K562 (cell line): ENCODE measurements around the gene NECTIN4. TPM values are rescaled to one million over a fixed set of nuclear protein-coding genes. Genes with fewer than 3 reads are reported as not detected.

Experiments used
- ATAC-seq: fragments of 200-7000 bp; cut with Tn5 transposase; 3 replicates; pipeline ENCODE4 v1.9.1; 2020; ENCODE audit warnings: moderate library complexity
- BruUV-seq: library from RNA; stranded (reverse); fragments of 400-500 nt; replicated peaks from 2 replicates; lab custom pipeline; 2021; lab: Mats Ljungman, UMichigan
- CTCF ChIA-PET: fragments of 300-600 bp; formaldehyde crosslinking; extraction: SDS; loops from one replicate; lab custom pipeline; 2021; ENCODE audit warnings: low intra/inter-chr PET ratio; lab: Yijun Ruan, JAX
- POLR2A ChIA-PET: fragments of 300-600, 350-650 bp; sonication (Branson Sonifier 250); formaldehyde crosslinking; extraction: SDS; loops from one replicate; lab custom pipeline; 2021; ENCODE audit warnings: antibody characterized with exemption, inconsistent platforms; lab: Yijun Ruan, JAX
- DNase-seq, 4 experiments: peaks; one replicate each; pipeline versions ENCODE4 v3.0.0 to v3.0.0-alpha.2; 2011 to 2018; ENCODE audit warnings: low spot score in 3 of 4, mixed read lengths in 3 of 4; ENCODE audit errors: extremely low read depth in 1 of 4
- FAIRE-seq: peaks from 2 replicates; lab custom pipeline; 2011; peaks lifted over from hg19 to GRCh38; lab: Jason Lieb, UNC
- H2AFZ ChIP-seq: 2 replicates; pipeline ENCODE4 v1.6.0; 2011; ENCODE audit warnings: low read depth, low read length, control low read depth, inconsistent platforms
- H3K27ac ChIP-seq: fragments of 200-600 bp; 3 replicates; pipeline ENCODE4 v1.8.0; 2011; ENCODE audit warnings: low read depth, mild to moderate bottlenecking, control low read depth, inconsistent platforms, low read length, moderate library complexity, mixed read lengths; ENCODE audit errors: extremely low read depth
- H3K27me3 ChIP-seq, 2 experiments: fragments of 300-600 bp in 1 of 2; 2 replicates in 1 of 2; 3 replicates in 1 of 2; pipeline versions ENCODE4 v1.6.0 to v1.8.0; 2011; ENCODE audit warnings: inconsistent platforms in 2 of 2, low read length in 2 of 2, mild to moderate bottlenecking in 1 of 2, mixed read lengths in 1 of 2, moderate library complexity in 1 of 2; ENCODE audit not compliant: control insufficient read depth in 2 of 2, insufficient read depth in 2 of 2
- H3K36me3 ChIP-seq: fragments of 300-600 bp; 3 replicates; pipeline ENCODE4 v1.8.0; 2011; ENCODE audit warnings: mild to moderate bottlenecking, low read length, inconsistent platforms; ENCODE audit not compliant: control insufficient read depth, insufficient read depth
- H3K4me1 ChIP-seq, 2 experiments: fragments of 200-600 bp in 1 of 2; replicated peaks in 1 of 2; 2 replicates in 1 of 2; 3 replicates in 1 of 2; pipeline versions ENCODE4 v1.5.1 to v1.8.0; 2011; ENCODE audit warnings: inconsistent platforms in 2 of 2, low read length in 2 of 2, mild to moderate bottlenecking in 1 of 2, mixed read lengths in 1 of 2, moderate library complexity in 1 of 2; ENCODE audit not compliant: control insufficient read depth in 2 of 2, insufficient read depth in 2 of 2
- H3K4me2 ChIP-seq: 2 replicates; pipeline ENCODE4 v1.6.1; 2011; ENCODE audit warnings: low read length, control low read depth, inconsistent platforms, mixed read lengths; ENCODE audit not compliant: insufficient read depth
- H3K4me3 ChIP-seq: fragments of 200-600 bp; sonication (generic), shearing (Covaris generic); 2 replicates; pipeline ENCODE4 v1.5.1; 2016; ENCODE audit warnings: control low read depth, inconsistent platforms
- H3K79me2 ChIP-seq: fragments of 200-600 bp; 3 replicates; pipeline ENCODE4 v1.8.0; 2011; ENCODE audit warnings: low read length, inconsistent platforms; ENCODE audit not compliant: control insufficient read depth, insufficient read depth
- H3K9ac ChIP-seq, 2 experiments: 2 replicates each; pipeline versions ENCODE4 v1.6.0 to v1.6.1; 2011; ENCODE audit warnings: low read depth in 2 of 2, low read length in 2 of 2, control low read depth in 1 of 2, inconsistent platforms in 1 of 2, mild to moderate bottlenecking in 1 of 2, mixed read lengths in 1 of 2; ENCODE audit not compliant: insufficient read depth in 1 of 2
- H3K9me1 ChIP-seq: one replicate; pipeline ENCODE4 v1.6.0; 2011; ENCODE audit warnings: inconsistent platforms, mild to moderate bottlenecking, low read length, moderate library complexity; ENCODE audit not compliant: control insufficient read depth, insufficient read depth
- H3K9me3 ChIP-seq: replicated peaks from 2 replicates; pipeline ENCODE4 v1.5.1; 2011; ENCODE audit warnings: low read depth, low read length, inconsistent platforms; ENCODE audit not compliant: control insufficient read depth, insufficient read depth
- H4K20me1 ChIP-seq: replicated peaks from 2 replicates; pipeline ENCODE4 v1.6.1; 2011; ENCODE audit warnings: low read length, inconsistent platforms, mixed read lengths; ENCODE audit not compliant: control insufficient read depth, insufficient read depth
- AFF4 ChIP-seq: sonication (generic); formaldehyde crosslinking; IDR thresholded peaks from 2 replicates; pipeline ENCODE4 v1.8.0; 2023; ENCODE audit warnings: mild to moderate bottlenecking, missing genetic modification reagents
- ARID3A ChIP-seq: IDR thresholded peaks from 2 replicates; pipeline ENCODE4 v1.6.1; 2012; ENCODE audit warnings: low read depth, low read length, improper control_type of control experiment, borderline replicate concordance
- CBX3 ChIP-seq, 2 experiments: IDR thresholded peaks; 1 replicate in 1 of 2; 2 replicates in 1 of 2; pipeline ENCODE4 v1.6.1; 2012; ENCODE audit warnings: inconsistent platforms in 2 of 2, low read length in 2 of 2, borderline replicate concordance in 1 of 2, control low read depth in 1 of 2
- KDM4B ChIP-seq, 2 experiments: fragments of 450-650 bp in 1 of 2; sonication (generic) in 1 of 2; IDR thresholded peaks; 2 replicates each; pipeline ENCODE4 v1.6.1; 2016 to 2017; ENCODE audit warnings: borderline replicate concordance in 2 of 2, antibody characterized with exemption in 1 of 2, low read depth in 1 of 2, mild to moderate bottlenecking in 1 of 2
- MYNN ChIP-seq, 2 experiments: sonication (generic); formaldehyde crosslinking in 1 of 2; IDR thresholded peaks; 2 replicates each; pipeline versions ENCODE4 v1.5.0 to v1.6.1; 2016 to 2020; ENCODE audit warnings: antibody characterized with exemption in 1 of 2, missing genetic modification reagents in 1 of 2
- POLR3G ChIP-seq: IDR thresholded peaks from 2 replicates; pipeline ENCODE4 v1.6.1; 2011; ENCODE audit not compliant: insufficient read length, insufficient replicate concordance; ENCODE audit errors: extremely low read depth
- RHOXF2B ChIP-seq: fragments of 250-450 bp; sonication (Bioruptor Pico); conservative IDR thresholded peaks from 2 replicates; pipeline ENCODE4 v1.5.1; 2021
- ZBTB49 ChIP-seq: sonication (generic); formaldehyde crosslinking; IDR thresholded peaks from 2 replicates; pipeline ENCODE4 v1.8.0; 2022; ENCODE audit warnings: missing genetic modification reagents, mild to moderate bottlenecking, borderline replicate concordance
- ZNF408 ChIP-seq: fragments of 250-450 bp; sonication (Bioruptor Pico); IDR thresholded peaks from 2 replicates; pipeline ENCODE4 v1.4.0; 2020; ENCODE audit warnings: low read depth, mild to moderate bottlenecking, moderate library complexity
- WGBS: fragments of 100-300 bp; shearing (Covaris generic); methylation state at CpG from one replicate; pipeline ENCODE4 v1.1.6; 2016; ENCODE audit warnings: low coverage, mixed read lengths; ENCODE audit not compliant: insufficient coverage; ENCODE audit errors: missing lambda C conversion rate; 5-methylcytosine and 5-hydroxymethylcytosine counted together
- in situ Hi-C: fragments of 300-500 bp; cut with MboI; formaldehyde crosslinking; loops from 4 replicates; pipeline ENCODE4 v1.15.0; 2018; ENCODE audit warnings: inconsistent platforms, mixed read lengths
- intact Hi-C: fragments of 100-400 bp; cut with micrococcal nuclease; formaldehyde crosslinking; loops from 2 replicates; pipeline ENCODE4 v1.14.2; 2022
- polyA plus RNA-seq, 8 experiments: library from polyadenylated mRNA; depleted of rRNA in 4 of 8; stranded (reverse) in 5 of 8; unstranded in 3 of 8; fragments of >200 nt; fragmentation: Nextera tagmentation in 2 of 8; fragmentation: Illumina TruSeq in 1 of 8; extraction: Ambion mirVana in 2 of 8; extraction: Trizol in 1 of 8; gene quantifications; 2 replicates each; pipeline versions ENCODE4 v1.2.1 to v1.2.3, GENCODE V29; 2011 to 2014; ENCODE audit warnings: inconsistent platforms in 1 of 8, missing spikeins in 1 of 8
- total RNA-seq, 7 experiments: library from RNA; depleted of rRNA in 6 of 7; stranded (reverse); fragments of >200 nt in 6 of 7; fragmentation: Illumina TruSeq in 2 of 7; extraction: Trizol in 2 of 7; gene quantifications; 2 replicates each; pipeline versions ENCODE4 v1.2.1 to v1.2.3, GENCODE V29; 2011 to 2021; ENCODE audit warnings: low replicate concordance in 1 of 7

NECTIN4 gene
- total and polyA plus RNA-seq, 9 of the 15 experiments (the other 6 are each of a cell fraction or from before 2014, with no cell fraction given): 0.01 to 0.09 TPM; not detected in 7

GRCh38 chr1:161091796-161092507 is 2.6 kb upstream of the NECTIN4 start (continued):
- TF ChIP-seq AFF4 (CRISPR knock-in tag) (no peak), MYNN (IDR thresholded peaks at IDR 0.05) (no peak), MYNN (CRISPR knock-in tag; IDR thresholded peaks at IDR 0.05) (no peak), ZNF408 (CRISPR knock-in tag) (no peak)

- TF ChIP-seq RHOXF2B (CRISPR knock-in tag) (no peak), KDM4B (IDR thresholded peaks at IDR 0.05; ENCODE audit: borderline replicate concordance in 2 of 2, low read depth in 1 of 2) (no peak), ZBTB49 (CRISPR knock-in tag) (no peak), CBX3 (IDR thresholded peaks at IDR 0.05; ENCODE audit: borderline replicate concordance in 1 of 2, low read length in 2 of 2) (no peak), ARID3A (no peak), POLR3G (no peak)
- TF ChIP-seq, all 486 proteins: peak for 0
- 21% methylated on average over 5 of the region's 5 CpGs for WGBS
- Histone ChIP-seq H3K79me2 (no peaks in the 10 kb centered on the region), H4K20me1 (no peaks in the 10 kb centered on the region), H2AFZ (no peak overlapping the region), H3K9ac (no peak overlapping the region), H3K4me1 (peaks cover 0 to 5% of the 10 kb centered on the region in 2 experiments; a peak in 2 of 5 replicates), H3K4me3 (no peak overlapping the region), H3K4me2 (no peak overlapping the region), H3K27ac (no peak overlapping the region), H3K9me3 (0 out of 2 replicates have a peak, but pooled peaks cover 3% of the 10 kb centered on the region), H3K27me3 (no peaks in the 10 kb centered on the region), H3K36me3 (no peaks in the 10 kb centered on the region), H3K9me1 (no peaks in the 10 kb centered on the region)
- intact Hi-C loops: no loop called here
- ATAC-seq (no peak), DNase-seq (no peak), FAIRE-seq (no peak)
- ChIA-PET POLR2A (no interaction called here), CTCF (no interaction called here)
- in situ Hi-C loops: loop anchor here (10.0 to 25.0 kb wide), 2 partner anchors 96 to 254 kb away; no protein-coding TSS in a partner anchor
- no TSS peak for BruUV-seq
Observed at GRCh38 chr1:161091093-161091492, 1.7 kb upstream of the NECTIN4 start.
